Ramos (cell line): ENCODE results near the gene APRT.

Experiments used
- in situ Hi-C: fragments of 300-500 bp; cut with MboI; formaldehyde crosslinking; loops from one replicate; pipeline ENCODE4 v1.14.3; 2022; ENCODE audit warnings: low sequenced_read_pairs; ENCODE audit not compliant: unreplicated experiment

APRT gene

DNA sequence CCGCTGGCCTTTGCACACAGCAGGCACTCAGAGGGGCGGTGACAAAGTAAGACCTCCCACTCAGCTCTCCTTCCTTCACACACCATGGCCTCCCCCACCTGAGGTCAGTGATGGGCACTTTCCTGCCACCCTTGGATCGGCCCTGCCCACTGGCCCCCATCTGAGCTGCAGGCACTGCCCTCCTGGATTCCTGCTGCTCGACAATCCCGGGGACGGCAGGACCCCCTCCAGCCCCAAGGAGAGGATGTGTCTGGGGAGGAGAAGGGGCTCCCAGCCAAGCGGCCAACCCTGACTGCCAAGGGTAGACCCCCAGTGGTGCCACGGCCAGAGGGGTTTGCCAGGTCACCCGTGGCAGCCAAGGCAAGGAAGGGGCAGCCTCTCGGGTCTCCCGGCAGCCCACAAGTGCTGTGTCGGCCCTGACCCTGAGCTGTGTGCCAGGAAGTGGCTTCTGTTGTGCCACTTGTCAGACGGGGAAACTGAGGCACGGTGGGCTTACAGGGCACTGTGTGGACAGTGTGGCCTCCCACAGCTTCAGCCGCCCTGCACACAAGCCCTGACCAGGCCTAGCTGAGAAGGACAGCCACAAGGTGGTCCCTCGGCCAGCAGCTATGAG is 49.4 kb downstream of the APRT start:
- in situ Hi-C loops, result no loop called here

DNA sequence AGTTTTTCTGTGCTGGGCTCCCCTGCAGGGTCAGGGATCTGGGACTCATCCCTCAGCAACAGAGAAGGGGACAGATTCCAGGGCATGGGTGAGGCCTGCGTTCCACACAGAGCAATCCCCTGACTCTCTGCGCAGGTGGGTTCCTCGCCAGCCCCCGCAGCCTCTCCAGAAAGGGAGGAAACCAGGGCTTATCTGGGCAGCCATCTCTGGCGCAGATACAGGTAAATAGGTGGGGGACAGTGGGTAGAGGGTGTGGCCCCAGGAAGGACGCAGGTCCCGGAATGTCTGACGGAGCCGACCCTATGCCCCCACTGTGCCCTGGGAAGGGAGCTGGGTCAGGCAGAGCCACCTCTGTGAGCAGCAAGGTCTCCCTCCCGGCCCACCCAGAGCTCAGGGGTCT is 49.9 kb downstream of the APRT start:
- in situ Hi-C loops, result no loop called here

DNA sequence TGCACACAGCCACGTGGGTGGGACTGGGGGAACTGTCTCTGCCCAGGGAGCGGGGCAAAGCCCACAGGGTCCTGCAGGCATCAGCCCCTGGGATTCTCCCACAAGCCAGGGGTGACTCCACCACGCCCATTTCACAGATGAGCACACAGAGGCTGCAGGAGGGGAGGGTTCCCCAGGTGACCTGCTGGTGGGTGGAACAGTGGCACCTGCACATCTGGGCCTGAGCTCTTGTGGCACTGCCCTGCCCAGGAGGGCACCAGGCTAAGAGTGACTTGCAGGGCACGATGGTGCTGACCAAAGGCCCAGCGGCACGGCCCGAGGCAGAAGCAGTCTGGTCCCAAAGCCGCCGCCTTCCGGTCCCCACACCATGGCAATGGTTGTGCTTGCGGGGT is 50.6 kb downstream of the APRT start:
- in situ Hi-C loops, result no loop called here

DNA sequence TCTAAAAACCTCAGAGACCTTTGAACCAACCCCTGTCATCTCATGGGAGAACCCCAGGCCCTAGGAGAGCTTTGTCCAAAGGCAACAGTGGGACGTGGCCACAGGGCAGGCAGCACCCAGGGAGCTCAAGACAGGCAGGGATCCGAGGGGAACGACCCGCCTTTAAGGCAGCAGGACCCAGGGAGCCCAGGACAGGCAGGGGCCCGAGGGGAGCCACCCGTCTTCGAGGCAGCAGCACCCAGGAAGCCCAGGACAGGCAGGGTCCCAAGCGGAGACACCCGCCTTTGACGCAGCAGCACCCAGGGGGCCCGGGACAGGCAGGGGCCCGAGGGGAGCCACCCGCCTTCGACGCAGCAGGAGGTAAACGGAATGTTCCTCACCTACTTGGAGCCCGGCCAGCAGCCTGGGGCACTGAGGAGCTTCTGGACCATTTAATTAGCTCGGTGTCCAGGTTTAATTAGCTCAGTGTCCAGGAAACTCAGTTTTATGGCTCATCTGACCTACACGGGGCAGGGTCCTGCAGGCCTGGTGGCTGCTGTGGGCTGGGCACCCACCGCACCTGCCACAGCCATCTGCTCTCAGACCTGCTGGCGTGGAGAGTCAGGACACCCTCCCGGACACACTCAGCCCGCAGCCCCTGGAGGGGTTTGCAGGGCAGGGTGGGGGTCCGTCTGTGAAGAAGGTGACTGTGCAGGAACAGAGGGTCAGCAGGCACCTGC is 51.1 kb downstream of the APRT start:
- in situ Hi-C loops, result no loop called here

DNA sequence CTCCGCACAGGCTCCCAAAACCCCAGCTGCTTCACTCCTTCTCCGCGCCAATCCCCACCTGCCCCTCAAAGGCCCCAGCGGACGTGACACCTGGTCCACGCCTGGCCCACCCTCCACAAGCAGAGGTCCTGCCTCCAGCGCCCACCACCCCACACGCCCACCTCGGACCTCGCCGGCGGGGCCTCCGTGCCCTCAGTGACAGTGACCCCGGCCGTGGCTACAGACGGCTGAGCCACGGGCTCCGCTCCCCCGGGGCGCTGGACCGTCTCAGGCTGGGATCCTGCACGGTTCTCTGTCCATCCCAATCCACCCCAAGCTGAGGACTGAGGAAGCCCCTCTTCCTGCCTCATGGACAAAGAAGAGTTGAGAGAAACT is 51.8 kb downstream of the APRT start:
- in situ Hi-C loops, result no loop called here
